Neural progenitor cell (in vitro differentiated cells): Measurements from ENCODE around the gene CELSR1.

Experiments used
- CTCF ChIP-seq: fragments of 200-600 bp; sonication (generic); IDR thresholded peaks from 2 replicates; pipeline ENCODE4 v1.5.1; 2017; ENCODE audit warnings: antibody characterized with exemption, mild to moderate bottlenecking
- EZH2 ChIP-seq: fragments of 200-600 bp; sonication (generic); IDR thresholded peaks from 2 replicates; pipeline ENCODE4 v1.6.1; 2017; ENCODE audit warnings: antibody characterized with exemption, mild to moderate bottlenecking, moderate library complexity
- EZH2phosphoT487 ChIP-seq: fragments of 200-600 bp; sonication (generic); IDR thresholded peaks from 2 replicates; pipeline ENCODE4 v1.6.1; 2017; ENCODE audit warnings: antibody characterized with exemption

GRCh38 chr22:46432164-46433068, 105.0 kb downstream of the CELSR1 start:
- no peak for TF ChIP-seq CTCF
- no peak for TF ChIP-seq EZH2
- TF ChIP-seq EZH2phosphoT487, result no peak
